HUES64 (cell line): ENCODE measurements around the gene RALGPS2.

Experiments
- H3K27ac ChIP-seq: 2 replicates; pipeline ENCODE4 v1.7.0; 2013; ENCODE audit warnings: low read depth, low read length, inconsistent platforms
- H3K27me3 ChIP-seq: 2 replicates; pipeline ENCODE4 v1.6.1; 2013; ENCODE audit warnings: mild to moderate bottlenecking, low read length; ENCODE audit not compliant: insufficient read depth
- H3K36me3 ChIP-seq: 2 replicates; pipeline ENCODE4 v1.6.1; 2013; ENCODE audit warnings: mild to moderate bottlenecking, low read length; ENCODE audit not compliant: insufficient read depth
- H3K4me1 ChIP-seq: 2 replicates; pipeline ENCODE4 v1.6.1; 2013; ENCODE audit warnings: mild to moderate bottlenecking, low read length, moderate library complexity; ENCODE audit not compliant: insufficient read depth
- H3K4me3 ChIP-seq: 2 replicates; pipeline ENCODE4 v1.5.1; 2013; ENCODE audit warnings: mild to moderate bottlenecking, low read length, moderate library complexity
- H3K9ac ChIP-seq: 2 replicates; pipeline ENCODE4 v1.6.1; 2013; ENCODE audit warnings: mild to moderate bottlenecking, low read depth, low read length
- H3K9me3 ChIP-seq: 2 replicates; pipeline ENCODE4 v1.6.1; 2013; ENCODE audit warnings: low read depth, low read length; ENCODE audit not compliant: insufficient read depth
- WGBS: fragments of 150-250, 120-280 bp; methylation state at CpG from one replicate; pipeline ENCODE4 v1.1.7; 2013; ENCODE audit warnings: missing lambda C conversion rate; 5-methylcytosine and 5-hydroxymethylcytosine counted together

RALGPS2 gene

GRCh38 chr1:178919581-178919980 is 194.5 kb downstream of the RALGPS2 start:
- no peaks in the 10 kb centered on the region for H3K9me3 ChIP-seq
- H3K4me3 ChIP-seq, result no peak overlapping the region
- H3K4me1 ChIP-seq, result peaks cover 4% of the 10 kb centered on the region; the same call in 1 of the 2 replicates
- H3K36me3 ChIP-seq, result peaks cover 22% of the 10 kb centered on the region
- H3K9ac ChIP-seq, result no peak overlapping the region
- H3K27ac ChIP-seq, result no peak overlapping the region
- no peaks in the 10 kb centered on the region for H3K27me3 ChIP-seq
- 91% methylated on average over 1 of the region's 2 CpGs for WGBS

DNA sequence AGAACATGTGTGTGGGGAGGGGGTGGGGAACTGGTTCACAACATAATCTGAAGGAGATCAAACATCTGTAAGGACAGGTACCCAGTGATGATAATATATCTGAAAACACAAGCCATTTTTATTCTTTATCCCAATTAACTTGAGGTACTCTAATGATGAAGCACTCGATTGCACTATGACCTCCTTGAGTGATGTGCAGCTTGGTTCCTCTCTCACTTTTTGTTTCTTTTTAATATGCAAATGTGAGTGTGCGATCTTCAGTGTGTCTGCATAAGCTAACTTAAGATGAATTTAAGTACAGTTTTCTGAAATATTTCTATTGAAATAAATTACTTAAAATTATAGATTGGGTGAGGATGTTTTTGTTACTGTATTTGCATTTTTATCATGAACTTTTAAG is 196.5 kb downstream of the RALGPS2 start:
- Histone ChIP-seq H3K4me3 (no peak overlapping the region), H3K9me3 (no peaks in the 10 kb centered on the region), H3K27me3 (no peaks in the 10 kb centered on the region), H3K4me1 (peaks cover 1% of the 10 kb centered on the region; the same call in 1 of the 2 replicates), H3K9ac (no peak overlapping the region), H3K27ac (no peak overlapping the region), H3K36me3 (peaks cover 10% of the 10 kb centered on the region)
- WGBS, result 92% methylated on average over 1 of the region's 2 CpGs

- Histone ChIP-seq H3K36me3 (no peaks in the 10 kb centered on the region), H3K4me1 (peaks cover 5% of the 10 kb centered on the region), H3K9ac (no peak overlapping the region), H3K9me3 (no peaks in the 10 kb centered on the region), H3K27ac (no peak overlapping the region), H3K4me3 (no peak overlapping the region), H3K27me3 (no peaks in the 10 kb centered on the region)
- 97% methylated on average over 2 of the region's 2 CpGs for WGBS
Measured at GRCh38 chr1:178923512-178923911, 198.5 kb downstream of the RALGPS2 start.

DNA sequence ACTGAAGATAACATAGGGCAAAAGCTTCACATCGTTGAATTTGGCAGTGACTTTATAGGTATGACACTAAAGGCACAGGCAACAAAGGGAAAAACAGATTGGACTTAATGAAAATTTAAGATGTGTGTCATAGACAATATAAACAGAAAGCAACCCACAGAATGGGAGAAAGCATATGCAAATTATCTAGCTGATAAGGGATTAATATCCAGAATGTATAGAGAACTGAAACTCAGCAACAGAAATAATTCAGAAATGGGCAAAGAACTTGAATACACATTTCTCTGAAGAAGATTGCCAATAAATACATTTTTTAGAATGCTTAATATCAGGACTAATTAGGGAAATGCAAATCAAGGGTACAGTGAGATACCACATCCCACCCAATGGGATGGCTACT is 201.0 kb downstream of the RALGPS2 start:
- WGBS, result 97% methylated on average over 1 of the region's 1 CpG

DNA sequence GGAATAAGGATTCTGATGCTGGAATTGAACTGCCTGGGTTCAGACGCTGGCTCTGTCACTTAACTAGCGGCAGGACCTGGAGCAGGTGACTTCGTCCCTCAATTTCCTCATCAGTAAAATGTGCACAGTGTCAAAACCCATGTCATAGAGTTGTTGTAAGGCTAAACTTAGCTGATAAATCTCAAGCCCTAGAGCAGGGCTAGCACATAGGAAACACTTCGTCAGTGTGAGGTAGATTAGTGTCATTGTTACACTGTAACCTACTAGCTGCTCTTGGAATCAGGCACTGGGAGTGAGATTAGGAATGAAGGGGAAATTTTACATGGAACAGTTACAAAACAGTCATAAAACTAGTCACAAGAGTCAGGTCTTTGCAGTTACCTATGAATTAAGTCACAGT is 202.0 kb downstream of the RALGPS2 start:
- H3K9me3 ChIP-seq, result no peaks in the 10 kb centered on the region
- H3K4me1 ChIP-seq, result peaks cover 34% of the 10 kb centered on the region
- 94% methylated on average over 4 of the region's 4 CpGs for WGBS
- no peaks in the 10 kb centered on the region for H3K36me3 ChIP-seq
- H3K4me3 ChIP-seq, result no peak overlapping the region
- H3K9ac ChIP-seq, result no peak overlapping the region
- H3K27ac ChIP-seq, result no peak overlapping the region
- no peaks in the 10 kb centered on the region for H3K27me3 ChIP-seq

More for the DNA sequence above, 201.0 kb downstream of the RALGPS2 start:
- Histone ChIP-seq H3K36me3 (no peaks in the 10 kb centered on the region), H3K4me3 (no peak overlapping the region), H3K27ac (no peak overlapping the region), H3K9ac (no peak overlapping the region), H3K4me1 (peaks cover 26% of the 10 kb centered on the region), H3K27me3 (no peaks in the 10 kb centered on the region), H3K9me3 (no peaks in the 10 kb centered on the region)

- H3K9ac ChIP-seq, result no peak overlapping the region
- WGBS, result 95% methylated on average over 4 of the region's 4 CpGs
- no peaks in the 10 kb centered on the region for H3K36me3 ChIP-seq
- no peaks in the 10 kb centered on the region for H3K9me3 ChIP-seq
- no peak overlapping the region for H3K27ac ChIP-seq
- no peak overlapping the region for H3K4me3 ChIP-seq
- no peaks in the 10 kb centered on the region for H3K27me3 ChIP-seq
- peaks cover 35% of the 10 kb centered on the region for H3K4me1 ChIP-seq
Measured at GRCh38 chr1:178928041-178928440, 203.0 kb downstream of the RALGPS2 start.

DNA sequence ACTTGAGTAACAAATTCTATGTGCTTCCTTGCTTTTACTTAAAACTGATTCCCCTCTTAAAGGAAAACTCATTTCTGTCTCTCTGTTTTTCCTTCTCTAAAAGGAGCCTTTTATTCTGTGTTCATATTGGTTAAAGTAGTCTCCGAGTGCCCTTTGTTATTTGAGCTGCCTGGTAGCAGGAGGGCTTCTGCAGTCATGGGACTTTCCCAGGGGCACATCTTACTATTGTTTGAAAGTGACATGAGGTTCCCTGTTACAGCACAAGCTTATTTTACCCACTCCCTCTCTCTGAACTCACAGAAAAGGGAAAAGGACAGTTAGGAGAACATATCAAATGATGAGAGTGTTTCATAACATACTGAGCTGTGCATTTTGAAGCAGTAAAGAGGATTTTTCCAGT is 203.9 kb downstream of the RALGPS2 start:
- no peaks in the 10 kb centered on the region for H3K9me3 ChIP-seq
- H3K9ac ChIP-seq, result no peak overlapping the region; the same call in 1 of the 2 replicates
- H3K27me3 ChIP-seq, result no peaks in the 10 kb centered on the region
- peak overlapping the region; percentile 40 for H3K27ac ChIP-seq
- no peak overlapping the region for H3K4me3 ChIP-seq
- 20% methylated on average over 1 of the region's 1 CpG for WGBS
- H3K4me1 ChIP-seq, result peaks cover 35% of the 10 kb centered on the region
- H3K36me3 ChIP-seq, result no peaks in the 10 kb centered on the region

DNA sequence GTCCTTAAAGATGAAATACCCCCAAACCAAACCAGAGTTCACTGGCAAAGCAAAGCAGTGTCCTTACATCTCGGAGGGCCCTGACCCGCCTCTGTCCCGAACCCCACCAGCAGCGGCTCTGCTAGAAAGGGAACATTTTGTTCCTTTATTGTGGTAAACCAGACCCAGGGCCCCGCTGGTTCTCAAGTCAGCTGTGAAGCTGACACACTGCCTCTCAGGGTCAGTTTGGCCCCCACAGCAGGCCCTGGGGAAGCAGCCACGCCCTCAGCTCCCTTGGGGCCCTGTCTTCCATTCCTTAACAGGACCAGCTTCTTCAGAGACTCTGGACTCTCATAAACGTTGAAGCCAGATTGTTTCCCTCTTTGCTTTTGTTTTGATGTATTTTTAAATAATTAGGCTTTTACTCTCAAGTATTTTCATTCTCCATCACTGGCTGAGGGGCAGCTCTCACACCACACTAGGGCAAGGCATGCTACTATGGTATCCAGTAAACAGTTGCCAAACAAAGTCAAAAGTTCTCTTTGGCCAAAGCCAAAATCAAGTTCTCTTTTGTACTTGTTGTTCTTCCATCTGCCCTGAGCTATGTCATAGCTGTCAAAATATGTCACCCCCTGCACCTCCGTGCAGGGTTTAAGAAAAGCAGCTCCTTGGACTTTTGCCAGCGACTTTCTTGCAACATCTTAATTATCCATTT is 207.0 kb downstream of the RALGPS2 start:
- H3K27me3 ChIP-seq, result no peaks in the 10 kb centered on the region
- H3K27ac ChIP-seq, result no peak overlapping the region
- no peaks in the 10 kb centered on the region for H3K36me3 ChIP-seq
- H3K4me3 ChIP-seq, result no peak overlapping the region
- H3K9me3 ChIP-seq, result no peaks in the 10 kb centered on the region
- 69% methylated on average over 8 of the region's 9 CpGs for WGBS
- H3K4me1 ChIP-seq, result peaks cover 35% of the 10 kb centered on the region
- H3K9ac ChIP-seq, result no peak overlapping the region

DNA sequence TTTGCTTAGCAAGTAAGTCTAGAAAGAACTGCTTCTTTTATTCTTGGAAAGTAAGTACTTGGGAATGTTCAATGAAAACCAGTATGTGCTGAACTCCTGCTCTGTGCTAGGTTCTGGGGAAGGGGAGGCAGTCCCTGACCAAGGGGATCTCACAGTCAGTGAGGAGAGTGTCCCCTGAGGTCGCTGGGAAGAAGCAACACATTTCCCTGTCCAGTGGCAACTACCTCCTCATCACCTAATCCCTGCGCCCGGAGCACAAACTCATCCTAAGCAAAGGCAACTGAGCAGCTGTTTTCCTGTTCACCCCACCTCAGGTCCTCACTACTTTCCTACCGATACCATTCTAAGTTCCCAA is 207.5 kb downstream of the RALGPS2 start:
- Histone ChIP-seq H3K4me1 (peaks cover 35% of the 10 kb centered on the region), H3K9me3 (no peaks in the 10 kb centered on the region), H3K27ac (no peak overlapping the region), H3K27me3 (no peaks in the 10 kb centered on the region), H3K9ac (no peak overlapping the region), H3K4me3 (no peak overlapping the region), H3K36me3 (no peaks in the 10 kb centered on the region)
- 90% methylated on average over 3 of the region's 4 CpGs for WGBS

DNA sequence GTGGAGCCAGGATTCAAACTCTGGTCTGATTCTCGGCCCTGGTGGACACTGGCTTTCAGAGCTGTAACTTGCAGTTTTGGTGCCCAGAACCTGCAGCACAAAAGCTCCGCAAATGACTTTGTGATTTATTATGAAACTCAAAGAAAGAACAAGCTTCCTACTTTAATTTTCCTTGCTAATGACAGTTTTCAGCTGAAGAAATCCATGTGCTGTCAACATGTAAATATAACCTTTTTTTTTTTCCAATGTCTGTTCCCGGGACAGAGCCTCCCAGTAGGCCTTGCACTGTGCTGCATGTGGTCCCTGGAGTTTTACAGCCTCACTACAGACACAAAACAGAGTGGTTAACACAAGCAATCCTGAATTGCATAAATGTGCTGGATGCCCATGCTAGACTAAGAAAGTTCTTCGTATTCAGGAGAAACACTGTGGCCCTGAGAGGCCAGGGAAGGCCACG is 208.1 kb downstream of the RALGPS2 start:
- Histone ChIP-seq H3K4me3 (no peak overlapping the region), H3K4me1 (peaks cover 34% of the 10 kb centered on the region), H3K27me3 (no peaks in the 10 kb centered on the region), H3K9ac (no peak overlapping the region), H3K9me3 (no peaks in the 10 kb centered on the region), H3K27ac (no peak overlapping the region), H3K36me3 (no peaks in the 10 kb centered on the region)
- WGBS, result 93% methylated on average over 5 of the region's 5 CpGs

DNA sequence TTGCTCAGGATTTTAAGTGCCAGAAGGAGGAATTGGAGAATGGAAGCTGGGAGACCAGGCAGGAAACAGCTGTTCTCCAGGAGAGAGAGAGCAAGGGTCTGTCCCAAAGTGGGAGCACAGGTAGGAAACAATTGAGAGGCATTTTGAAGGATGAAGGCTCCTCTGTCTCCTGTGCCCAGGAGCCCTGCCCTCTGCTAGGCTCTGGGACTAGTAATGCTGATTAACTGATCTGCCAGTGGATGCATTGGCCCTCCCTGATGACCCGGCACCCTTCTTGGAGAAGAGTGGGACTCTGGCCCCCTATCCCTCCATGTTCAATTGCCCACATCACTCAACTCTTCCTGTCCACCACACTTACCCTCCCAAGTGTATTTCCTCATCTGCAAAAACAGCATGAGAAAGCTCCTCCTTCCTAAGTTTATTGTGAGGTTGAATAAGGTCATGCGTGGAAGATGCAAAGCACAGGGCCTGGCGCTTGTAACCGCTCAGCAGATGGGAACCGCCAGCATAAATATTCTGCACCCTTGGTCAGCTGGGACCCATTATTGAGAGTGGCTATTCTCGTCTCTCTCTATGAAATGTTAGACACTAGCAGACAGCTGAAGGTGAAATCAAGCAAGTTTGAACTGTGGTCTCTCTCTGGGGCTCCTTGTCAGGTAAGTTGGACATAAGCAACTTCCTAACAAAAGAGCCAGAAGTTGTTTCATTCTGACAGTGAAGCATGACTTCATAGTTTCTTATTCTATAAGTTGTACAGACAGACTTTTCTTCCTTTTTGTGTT is 208.9 kb downstream of the RALGPS2 start:
- Histone ChIP-seq H3K4me1 (peaks cover 26% of the 10 kb centered on the region), H3K9me3 (no peaks in the 10 kb centered on the region), H3K9ac (no peak overlapping the region), H3K36me3 (no peaks in the 10 kb centered on the region), H3K27me3 (no peaks in the 10 kb centered on the region), H3K4me3 (no peak overlapping the region), H3K27ac (no peak overlapping the region)
- 96% methylated on average over 6 of the region's 6 CpGs for WGBS
